Measurements from ENCODE around the gene HGS. TPM values are rescaled to one million over a fixed set of nuclear protein-coding genes. Genes with fewer than 3 reads are reported as not detected.

Gene HGS
- total and polyA plus RNA-seq, 2 of the 13 experiments (the other 11 are each of a cell fraction or from before 2014, with no cell fraction given), result 73.3 to 78.1 TPM

DNA sequence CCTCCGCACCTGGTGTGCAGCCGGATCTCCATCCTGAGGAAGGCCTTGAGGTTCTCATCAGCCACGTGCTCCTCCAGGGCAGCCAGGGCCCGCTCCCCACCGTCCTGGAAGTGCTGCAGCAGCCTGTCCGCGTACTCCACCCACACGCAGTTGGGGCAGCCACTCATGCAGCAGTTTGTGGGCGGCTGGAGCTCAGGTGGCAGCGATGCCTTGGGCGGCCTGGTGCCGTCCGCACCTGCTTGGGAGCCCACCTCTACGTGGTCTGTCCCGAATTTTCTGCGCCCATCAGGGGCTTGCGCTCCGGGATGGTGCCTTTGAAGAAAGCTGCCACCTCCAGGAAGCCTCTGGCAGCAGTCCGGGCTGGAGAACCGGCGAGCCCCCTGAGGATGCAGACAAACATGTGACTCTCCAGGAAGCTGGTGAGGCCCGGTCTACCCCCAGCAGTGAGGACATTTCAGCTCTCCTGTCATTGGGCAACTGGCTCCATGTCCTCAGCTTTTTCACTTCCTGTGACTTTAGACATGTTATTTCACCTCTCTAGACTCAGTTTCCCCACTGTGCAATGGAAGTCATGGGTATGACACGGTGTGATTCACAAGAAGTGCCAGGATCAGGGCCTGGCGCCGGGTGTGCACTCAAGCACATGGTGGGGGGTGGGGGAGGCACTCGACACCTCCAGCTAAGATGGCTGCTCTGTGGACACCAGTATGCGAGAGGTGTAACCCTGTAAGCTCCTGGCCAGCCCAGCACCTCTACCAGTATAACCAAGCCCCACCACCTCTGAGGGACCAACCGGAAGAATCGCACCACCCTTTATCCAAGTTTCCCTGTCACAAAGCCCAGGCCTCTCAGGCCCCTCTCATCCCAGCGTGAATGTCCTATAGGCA lies 18.4 kb upstream of the HGS start (continued):
- TF ChIP-seq, protein P1, sequence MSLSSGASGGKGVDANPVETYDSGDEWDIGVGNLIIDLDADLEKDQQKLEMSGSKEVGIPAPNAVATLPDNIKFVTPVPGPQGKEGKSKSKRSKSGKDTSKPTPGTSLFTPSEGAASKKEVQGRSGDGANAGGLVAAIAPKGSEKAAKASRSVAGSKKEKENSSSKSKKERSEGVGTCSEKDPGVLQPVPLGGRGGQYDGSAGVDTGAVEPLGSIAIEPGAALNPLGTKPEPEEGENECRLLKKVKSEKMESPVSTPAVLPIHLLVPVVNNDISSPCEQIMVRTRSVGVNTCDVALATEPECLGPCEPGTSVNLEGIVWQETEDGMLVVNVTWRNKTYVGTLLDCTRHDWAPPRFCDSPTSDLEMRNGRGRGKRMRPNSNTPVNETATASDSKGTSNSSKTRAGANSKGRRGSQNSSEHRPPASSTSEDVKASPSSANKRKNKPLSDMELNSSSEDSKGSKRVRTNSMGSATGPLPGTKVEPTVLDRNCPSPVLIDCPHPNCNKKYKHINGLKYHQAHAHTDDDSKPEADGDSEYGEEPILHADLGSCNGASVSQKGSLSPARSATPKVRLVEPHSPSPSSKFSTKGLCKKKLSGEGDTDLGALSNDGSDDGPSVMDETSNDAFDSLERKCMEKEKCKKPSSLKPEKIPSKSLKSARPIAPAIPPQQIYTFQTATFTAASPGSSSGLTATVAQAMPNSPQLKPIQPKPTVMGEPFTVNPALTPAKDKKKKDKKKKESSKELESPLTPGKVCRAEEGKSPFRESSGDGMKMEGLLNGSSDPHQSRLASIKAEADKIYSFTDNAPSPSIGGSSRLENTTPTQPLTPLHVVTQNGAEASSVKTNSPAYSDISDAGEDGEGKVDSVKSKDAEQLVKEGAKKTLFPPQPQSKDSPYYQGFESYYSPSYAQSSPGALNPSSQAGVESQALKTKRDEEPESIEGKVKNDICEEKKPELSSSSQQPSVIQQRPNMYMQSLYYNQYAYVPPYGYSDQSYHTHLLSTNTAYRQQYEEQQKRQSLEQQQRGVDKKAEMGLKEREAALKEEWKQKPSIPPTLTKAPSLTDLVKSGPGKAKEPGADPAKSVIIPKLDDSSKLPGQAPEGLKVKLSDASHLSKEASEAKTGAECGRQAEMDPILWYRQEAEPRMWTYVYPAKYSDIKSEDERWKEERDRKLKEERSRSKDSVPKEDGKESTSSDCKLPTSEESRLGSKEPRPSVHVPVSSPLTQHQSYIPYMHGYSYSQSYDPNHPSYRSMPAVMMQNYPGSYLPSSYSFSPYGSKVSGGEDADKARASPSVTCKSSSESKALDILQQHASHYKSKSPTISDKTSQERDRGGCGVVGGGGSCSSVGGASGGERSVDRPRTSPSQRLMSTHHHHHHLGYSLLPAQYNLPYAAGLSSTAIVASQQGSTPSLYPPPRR (CRISPR knock-in tag; IDR thresholded peaks at IDR 0.05; ENCODE audit: borderline replicate concordance), result no peak
- TF ChIP-seq NONO (IDR thresholded peaks at IDR 0.05) (no peak), NONO (CRISPR knock-in tag; conservative IDR thresholded peaks at IDR 0.05) (no peak), RXRA (CRISPR knock-in tag; IDR thresholded peaks at IDR 0.05) (no peak), NCOA5 (CRISPR knock-in tag; IDR thresholded peaks at IDR 0.05) (no peak), ZNF33B (CRISPR knock-in tag; IDR thresholded peaks at IDR 0.05) (peak; percentile 49; the same call in 1 of the 2 replicates), ATAD3A (CRISPR knock-in tag; IDR thresholded peaks at IDR 0.05) (no peak), NFYC (CRISPR knock-in tag; IDR thresholded peaks at IDR 0.05) (no peak), ARHGAP35 (CRISPR knock-in tag; IDR thresholded peaks at IDR 0.05; ENCODE audit: borderline replicate concordance) (0 out of 2 replicates have a peak, but pooled peaks have one; percentile 7), ZNF549 (CRISPR knock-in tag; IDR thresholded peaks at IDR 0.05) (no peak), SP2 (CRISPR knock-in tag; IDR thresholded peaks at IDR 0.05) (no peak), FOSL1 (CRISPR knock-in tag; IDR thresholded peaks at IDR 0.05; ENCODE audit: borderline replicate concordance) (no peak), MYC (CRISPR knock-in tag; IDR thresholded peaks at IDR 0.05; ENCODE audit: borderline replicate concordance) (peak; percentile 88), TGIF2 (CRISPR knock-in tag; IDR thresholded peaks at IDR 0.05) (0 out of 2 replicates have a peak, but pooled peaks have one; percentile 15), RNF2 (conservative IDR thresholded peaks at IDR 0.05; ENCODE audit: low read depth) (peak; percentile 62; the same call in 1 of the 2 replicates), ZNF12 (CRISPR knock-in tag; IDR thresholded peaks at IDR 0.05) (no peak), ZNF589 (CRISPR knock-in tag; conservative IDR thresholded peaks at IDR 0.05) (no peak; the same call in 1 of the 2 replicates), ZBTB21 (CRISPR knock-in tag; IDR thresholded peaks at IDR 0.05) (no peak), CREM (IDR thresholded peaks at IDR 0.05) (no peak), CREM (CRISPR knock-in tag; IDR thresholded peaks at IDR 0.05) (no peak), KLF16 (CRISPR knock-in tag; IDR thresholded peaks at IDR 0.05) (0 out of 4 replicates have a peak, but pooled peaks of 1 of the 2 experiments have one; percentile 12), ZNF430 (CRISPR knock-in tag; IDR thresholded peaks at IDR 0.05) (0 out of 2 replicates have a peak, but pooled peaks have one; percentile 23), ISX (CRISPR knock-in tag; conservative IDR thresholded peaks at IDR 0.05) (no peak)
- TF ChIP-seq, protein P2, sequence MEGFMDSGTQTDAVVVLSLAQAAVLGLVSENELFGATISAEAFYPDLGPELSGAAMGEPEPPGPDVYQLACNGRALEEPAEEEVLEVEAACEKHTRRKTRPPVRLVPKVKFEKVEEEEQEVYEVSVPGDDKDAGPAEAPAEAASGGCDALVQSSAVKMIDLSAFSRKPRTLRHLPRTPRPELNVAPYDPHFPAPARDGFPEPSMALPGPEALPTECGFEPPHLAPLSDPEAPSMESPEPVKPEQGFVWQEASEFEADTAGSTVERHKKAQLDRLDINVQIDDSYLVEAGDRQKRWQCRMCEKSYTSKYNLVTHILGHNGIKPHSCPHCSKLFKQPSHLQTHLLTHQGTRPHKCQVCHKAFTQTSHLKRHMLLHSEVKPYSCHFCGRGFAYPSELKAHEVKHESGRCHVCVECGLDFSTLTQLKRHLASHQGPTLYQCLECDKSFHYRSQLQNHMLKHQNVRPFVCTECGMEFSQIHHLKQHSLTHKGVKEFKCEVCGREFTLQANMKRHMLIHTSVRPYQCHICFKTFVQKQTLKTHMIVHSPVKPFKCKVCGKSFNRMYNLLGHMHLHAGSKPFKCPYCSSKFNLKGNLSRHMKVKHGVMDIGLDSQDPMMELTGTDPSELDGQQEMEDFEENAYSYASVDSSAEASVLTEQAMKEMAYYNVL (CRISPR knock-in tag; IDR thresholded peaks at IDR 0.05; ENCODE audit: borderline replicate concordance), result no peak; the same call in 1 of the 2 replicates
